SK-N-SH treated with all-trans-retinoic acid at 6 μM for 48 hours (cell line): ENCODE measurements around the gene CRYM.
"Not testable (repeated sequence)": the region's sequence is repeated elsewhere in the genome, so short reads cannot be mapped to it uniquely, and the experiment has no call there.

Source experiments
- ATAC-seq: fragments of 200-7000 bp; cut with Tn5 transposase; 3 replicates; pipeline ENCODE4 v1.9.1; 2020; ENCODE audit warnings: mild to moderate bottlenecking, moderate library complexity
- ARNTL ChIP-seq: fragments of 450-650 bp; formaldehyde crosslinking; IDR thresholded peaks from 2 replicates; pipeline ENCODE4 v1.5.0; 2020; ENCODE audit warnings: low read depth, mild to moderate bottlenecking, moderate library complexity, borderline replicate concordance
- BACH2 ChIP-seq: fragments of 250-450 bp; sonication (Bioruptor Pico); IDR thresholded peaks from 2 replicates; pipeline ENCODE4 v1.9.0; 2021; ENCODE audit warnings: mild to moderate bottlenecking, borderline replicate concordance
- CREB5 ChIP-seq: fragments of 250-450 bp; sonication (Bioruptor Pico); IDR thresholded peaks from 2 replicates; pipeline ENCODE4 v1.5.1; 2020; ENCODE audit warnings: low read depth, mild to moderate bottlenecking, moderate library complexity
- CSDC2 ChIP-seq: fragments of 250-450 bp; sonication (Bioruptor Pico); IDR thresholded peaks from 2 replicates; pipeline ENCODE4 v1.5.0; 2020; ENCODE audit warnings: mild to moderate bottlenecking, moderate library complexity
- CSRNP3 ChIP-seq: fragments of 250-450 bp; sonication (Bioruptor Pico); IDR thresholded peaks from 2 replicates; pipeline ENCODE4 v1.5.1; 2021; ENCODE audit warnings: mild to moderate bottlenecking, moderate library complexity
- GLIS3 ChIP-seq: fragments of 250-450 bp; sonication (Bioruptor Pico); IDR thresholded peaks from 2 replicates; pipeline ENCODE4 v1.5.0; 2020; ENCODE audit warnings: mild to moderate bottlenecking, moderate library complexity
- ISL1 ChIP-seq: fragments of 250-450 bp; sonication (Bioruptor Pico); IDR thresholded peaks from 2 replicates; pipeline ENCODE4 v2.1.2; 2022; ENCODE audit warnings: mild to moderate bottlenecking, moderate library complexity
- OSR1 ChIP-seq: fragments of 250-450 bp; sonication (Bioruptor Pico); IDR thresholded peaks from 2 replicates; pipeline ENCODE4 v1.8.0; 2022; ENCODE audit warnings: moderate library complexity, mild to moderate bottlenecking, inconsistent platforms
- POU6F1 ChIP-seq: fragments of 250-450 bp; sonication (Bioruptor Pico); IDR thresholded peaks from 2 replicates; pipeline ENCODE4 v1.8.0; 2021; ENCODE audit warnings: low read depth, mild to moderate bottlenecking, moderate library complexity, borderline replicate concordance
- PPARA ChIP-seq: fragments of 250-450 bp; sonication (Bioruptor Pico); IDR thresholded peaks from 2 replicates; pipeline ENCODE4 v1.5.0; 2020; ENCODE audit warnings: mild to moderate bottlenecking, borderline replicate concordance
- RARB ChIP-seq: fragments of 250-450 bp; sonication (Bioruptor Pico); IDR thresholded peaks from 2 replicates; pipeline ENCODE4 v1.8.0; 2021; ENCODE audit warnings: mild to moderate bottlenecking, moderate library complexity
- SNAI2 ChIP-seq: fragments of 250-450 bp; sonication (Bioruptor Pico); IDR thresholded peaks from 2 replicates; pipeline ENCODE4 v1.5.0; 2020; ENCODE audit warnings: mild to moderate bottlenecking, moderate library complexity
- TCF4 ChIP-seq: fragments of 250-450 bp; sonication (Bioruptor Pico); IDR thresholded peaks from 2 replicates; pipeline ENCODE4 v1.8.0; 2021; ENCODE audit warnings: mild to moderate bottlenecking, moderate library complexity, borderline replicate concordance
- TOX ChIP-seq: fragments of 250-450 bp; sonication (Bioruptor Pico); IDR thresholded peaks from 2 replicates; pipeline ENCODE4 v1.8.0; 2021; ENCODE audit warnings: mild to moderate bottlenecking, moderate library complexity, borderline replicate concordance
- TSHZ2 ChIP-seq: fragments of 250-450 bp; sonication (Bioruptor Pico); IDR thresholded peaks from 2 replicates; pipeline ENCODE4 v1.5.0; 2020; ENCODE audit warnings: mild to moderate bottlenecking, moderate library complexity
- ZC3H10 ChIP-seq: fragments of 250-450 bp; sonication (Bioruptor Pico); IDR thresholded peaks from 2 replicates; pipeline ENCODE4 v1.5.1; 2021; ENCODE audit warnings: mild to moderate bottlenecking, moderate library complexity
- ZFP3 ChIP-seq: fragments of 250-450 bp; sonication (Bioruptor Pico); IDR thresholded peaks from 2 replicates; pipeline ENCODE4 v1.5.0; 2020; ENCODE audit warnings: mild to moderate bottlenecking, moderate library complexity
- ZFP30 ChIP-seq: fragments of 450-650 bp; formaldehyde crosslinking; IDR thresholded peaks from 2 replicates; pipeline ENCODE4 v1.5.0; 2022; ENCODE audit warnings: mild to moderate bottlenecking, moderate library complexity
- ZNF565 ChIP-seq: fragments of 450-650 bp; formaldehyde crosslinking; conservative IDR thresholded peaks from 2 replicates; pipeline ENCODE4 v1.5.0; 2020; ENCODE audit warnings: low read depth, mild to moderate bottlenecking, moderate library complexity
- ZNF70 ChIP-seq: fragments of 450-650 bp; formaldehyde crosslinking; IDR thresholded peaks from 2 replicates; pipeline ENCODE4 v1.5.0; 2020; ENCODE audit warnings: mild to moderate bottlenecking, moderate library complexity
- ZNF8 ChIP-seq: fragments of 450-650 bp; formaldehyde crosslinking; IDR thresholded peaks from 2 replicates; pipeline ENCODE4 v1.5.0; 2020; ENCODE audit warnings: mild to moderate bottlenecking, moderate library complexity

CRYM gene

GRCh38 chr16:21277927-21278706, at the start of gene CRYM:
Gene CRYM (minus strand): TSS chr16:21278290. CDS start chr16:21278251, 39 bp downstream.
- no peak for TF ChIP-seq PPARA
- peak; percentile 72; the same call in 1 of the 2 replicates for TF ChIP-seq ZNF70 (CRISPR knock-in tag)
- peak; percentile 99 for ATAC-seq

- TF ChIP-seq RARB (CRISPR knock-in tag) (no peak), CSRNP3 (CRISPR knock-in tag) (no peak), BACH2 (CRISPR knock-in tag) (no peak), ZFP30 (no peak), ZC3H10 (CRISPR knock-in tag) (no peak), ISL1 (CRISPR knock-in tag) (no peak), PPARA (no peak), GLIS3 (CRISPR knock-in tag) (no peak), SNAI2 (CRISPR knock-in tag) (no peak)
- no peak for ATAC-seq
These were observed 49.0 kb upstream of the CRYM start for GRCh38 chr16:21327046-21327445.

GRCh38 chr16:21326459-21326858, 48.4 kb upstream of the CRYM start:
- ATAC-seq, result no peak
- TF ChIP-seq OSR1 (CRISPR knock-in tag), result no peak
- no peak for TF ChIP-seq CREB5
- TF ChIP-seq TCF4 (CRISPR knock-in tag), result no peak
- no peak for TF ChIP-seq PPARA
- no peak for TF ChIP-seq ZNF8 (CRISPR knock-in tag)
- TF ChIP-seq TOX, result no peak
- no peak for TF ChIP-seq ZNF70 (CRISPR knock-in tag)
- no peak for TF ChIP-seq ARNTL (CRISPR knock-in tag)
- no peak for TF ChIP-seq ISL1 (CRISPR knock-in tag)
- TF ChIP-seq ZFP3 (CRISPR knock-in tag), result no peak
- no peak for TF ChIP-seq TSHZ2 (CRISPR knock-in tag)
- no peak for TF ChIP-seq ZNF565 (CRISPR knock-in tag)
- TF ChIP-seq, all 23 proteins: peak for 0

GRCh38 chr16:21324267-21324666, 46.2 kb upstream of the CRYM start:
- ATAC-seq, result no peak
- TF ChIP-seq CREB5, result no peak
- TF ChIP-seq CSDC2 (CRISPR knock-in tag), result no peak
- TF ChIP-seq ISL1 (CRISPR knock-in tag), result no peak
- no peak for TF ChIP-seq SNAI2 (CRISPR knock-in tag)
- no peak for TF ChIP-seq OSR1 (CRISPR knock-in tag)
- TF ChIP-seq PPARA, result no peak
- TF ChIP-seq TCF4 (CRISPR knock-in tag), result no peak
- TF ChIP-seq POU6F1 (CRISPR knock-in tag), result no peak
- TF ChIP-seq ZFP30, result no peak
- TF ChIP-seq BACH2 (CRISPR knock-in tag), result no peak

GRCh38 chr16:21322251-21322650, 44.2 kb upstream of the CRYM start:
- not testable (repeated sequence) for ATAC-seq
